ENCODE results near the gene EHMT1. TPM values are rescaled to one million over a fixed set of nuclear protein-coding genes. Genes with fewer than 3 reads are reported as not detected.
A peak's percentile ranks its signal among the peaks of the same experiment; 100 is the strongest.

The EHMT1 gene
- total RNA-seq, 2 experiments from 2014 or later: 80.6 to 87.8 TPM

GRCh38 chr9:137590123-137590468 is 28.7 kb upstream of the EHMT1 start:
- Mint-ChIP-seq H3K27me3 (no peaks in the 10 kb centered on the region), H3K9me3 (no peaks in the 10 kb centered on the region), H3K4me3 (no peak overlapping the region), H3K36me3 (ENCODE audit: low read depth) (peaks cover 21% of the 10 kb centered on the region), H3K27ac (no peak overlapping the region), H3K4me1 (ENCODE audit: low read depth) (peaks cover 17% of the 10 kb centered on the region)
- ATAC-seq (ENCODE audit: poor library complexity) (no peak), DNase-seq (no peak)
- no peaks in the 10 kb centered on the region for H3K27me3 ChIP-seq (ENCODE audit: control insufficient read depth in 1 of 2, insufficient read depth in 2 of 2, low read length in 2 of 2)
- intact Hi-C loops (cut with DNase I, micrococcal nuclease): loop anchor here in 1 of 2 experiments (1.0 kb wide), 3 partner anchors 15 to 39 kb away; partner anchors contain the start of genes ARRDC1 and MRPL41
- H3K4me1 ChIP-seq (ENCODE audit: insufficient read depth, low read length): peaks cover 21% of the 10 kb centered on the region
- no peak overlapping the region for H3K4me3 ChIP-seq (ENCODE audit: low read length)
- peaks cover 20% of the 10 kb centered on the region for H3K36me3 ChIP-seq (ENCODE audit: insufficient read depth, low read length)
- no peak for TF ChIP-seq CTCF (IDR thresholded peaks at IDR 0.05)
- no peaks in the 10 kb centered on the region for H3K9me3 ChIP-seq (ENCODE audit: control insufficient read depth in 1 of 2, insufficient read depth in 1 of 2, low read length in 2 of 2)
- CTCF ChIA-PET: no interaction called here
- POLR2A ChIA-PET: interaction anchor here (0.6 to 1.6 kb wide), 3 partner anchors 15 to 38 kb away, joined by 4 to 8 read pairs (median 6); partner anchors contain the start of genes ARRDC1, EHMT1 and MRPL41
- no peak overlapping the region for H3K27ac ChIP-seq (ENCODE audit: low read depth in 1 of 2, low read length in 2 of 2)

- H3K27ac ChIP-seq (ENCODE audit: low read depth in 1 of 2, low read length in 2 of 2): no peak within 1 kb of the TSS
- Mint-ChIP-seq H3K9me3 (no peaks in the 10 kb centered on the region), H3K4me1 (ENCODE audit: low read depth) (peaks cover 17% of the 10 kb centered on the region), H3K27me3 (no peaks in the 10 kb centered on the region), H3K27ac (peak within 1 kb of the TSS; percentile 59), H3K36me3 (ENCODE audit: low read depth) (peaks cover 21% of the 10 kb centered on the region), H3K4me3 (peak within 1 kb of the TSS; percentile 98)
- ATAC-seq (ENCODE audit: poor library complexity) (peak; percentile 97), DNase-seq (peak; percentile 79 to 97 (median 90))
- peaks cover 21% of the 10 kb centered on the region for H3K4me1 ChIP-seq (ENCODE audit: insufficient read depth, low read length)
- ChIA-PET CTCF (interaction anchor here (1.0 kb wide), 1 partner anchor 11 kb away, joined by 3 read pairs; no protein-coding TSS in a partner anchor), POLR2A (interaction anchor here (0.6 to 1.6 kb wide), 4 partner anchors 15 to 39 kb away, joined by 3 to 8 read pairs (median 5); partner anchors contain the start of genes ARRDC1, EHMT1 and MRPL41)
- intact Hi-C loops (cut with DNase I, micrococcal nuclease): loop anchor here in 1 of 2 experiments (1.0 kb wide), 3 partner anchors 15 to 39 kb away; partner anchors contain the start of genes ARRDC1 and MRPL41
- H3K27me3 ChIP-seq (ENCODE audit: control insufficient read depth in 1 of 2, insufficient read depth in 2 of 2, low read length in 2 of 2): no peaks in the 10 kb centered on the region
- TF ChIP-seq CTCF (IDR thresholded peaks at IDR 0.05): no peak
- peaks cover 18% of the 10 kb centered on the region for H3K36me3 ChIP-seq (ENCODE audit: insufficient read depth, low read length)
- peak within 1 kb of the TSS; percentile 61 for H3K4me3 ChIP-seq (ENCODE audit: low read length)
- H3K9me3 ChIP-seq (ENCODE audit: control insufficient read depth in 1 of 2, insufficient read depth in 1 of 2, low read length in 2 of 2): no peaks in the 10 kb centered on the region
These were observed 28.1 kb upstream of the EHMT1 start, which contains the start of gene ZMYND19 for GRCh38 chr9:137590469-137591383. TSS of gene ZMYND19 (minus strand) at chr9:137590512. CDS start at chr9:137590263, 249 bp downstream.

- Histone ChIP-seq H3K9me3 (ENCODE audit: control insufficient read depth in 1 of 2, insufficient read depth in 1 of 2, low read length in 2 of 2) (no peaks in the 10 kb centered on the region), H3K36me3 (ENCODE audit: insufficient read depth, low read length) (peaks cover 4% of the 10 kb centered on the region), H3K27me3 (ENCODE audit: control insufficient read depth in 1 of 2, insufficient read depth in 2 of 2, low read length in 2 of 2) (no peaks in the 10 kb centered on the region), H3K27ac (ENCODE audit: low read depth in 1 of 2, low read length in 2 of 2) (no peak overlapping the region), H3K4me1 (ENCODE audit: insufficient read depth, low read length) (peaks cover 21% of the 10 kb centered on the region), H3K4me3 (ENCODE audit: low read length) (no peak overlapping the region)
- Mint-ChIP-seq H3K4me3 (peak overlapping the region; percentile 80), H3K9me3 (no peaks in the 10 kb centered on the region), H3K27me3 (no peaks in the 10 kb centered on the region), H3K36me3 (ENCODE audit: low read depth) (peaks cover 8% of the 10 kb centered on the region), H3K4me1 (ENCODE audit: low read depth) (peaks cover 17% of the 10 kb centered on the region), H3K27ac (no peak overlapping the region)
- ChIA-PET CTCF (no interaction called here), POLR2A (no interaction called here)
- TF ChIP-seq CTCF (IDR thresholded peaks at IDR 0.05): no peak
- ATAC-seq (ENCODE audit: poor library complexity) (no peak), DNase-seq (no peak)
- intact Hi-C loops (cut with DNase I, micrococcal nuclease): no loop called here
These were observed 26.0 kb upstream of the EHMT1 start for GRCh38 chr9:137592767-137593166.

All from CD4-positive, alpha-beta T cell (primary cell).